Neural cell (in vitro differentiated cells): ENCODE data around the gene FAM240A. TPM values are rescaled to one million over a fixed set of nuclear protein-coding genes. Genes with fewer than 3 reads are reported as not detected.

Experiments used
- H2AFZ ChIP-seq: fragments of 200-600, 300-800 bp; sonication (generic), shearing (Covaris generic); 2 replicates; pipeline ENCODE4 v1.6.0; 2014; ENCODE audit warnings: low read depth, mild to moderate bottlenecking, antibody characterized with exemption, low read length, moderate library complexity
- H3F3A ChIP-seq: fragments of 200-600 bp; shearing (Covaris generic); 2 replicates; pipeline ENCODE4 v1.6.1; 2016; ENCODE audit warnings: mild to moderate bottlenecking, moderate library complexity, mixed read lengths, antibody characterized with exemption, low read length; ENCODE audit not compliant: insufficient read depth, poor library complexity, severe bottlenecking
- H3K27ac ChIP-seq: fragments of 200-600, 300-800 bp; sonication (generic), shearing (Covaris generic); 2 replicates; pipeline ENCODE4 v1.5.1; 2014; ENCODE audit warnings: mild to moderate bottlenecking, low read length, moderate library complexity
- H3K27me3 ChIP-seq: fragments of 300-800, 200-600 bp; sonication (generic), shearing (Covaris generic); 2 replicates; pipeline ENCODE4 v1.6.0; 2014; ENCODE audit warnings: mild to moderate bottlenecking, low read depth, low read length, moderate library complexity; ENCODE audit not compliant: insufficient read depth
- H3K36me3 ChIP-seq: fragments of 300-800, 200-600 bp; sonication (generic), shearing (Covaris generic); 2 replicates; pipeline ENCODE4 v1.5.1; 2014; ENCODE audit warnings: mild to moderate bottlenecking, antibody characterized with exemption, low read length, moderate library complexity; ENCODE audit not compliant: insufficient read depth
- H3K4me2 ChIP-seq: fragments of 300-800, 200-600 bp; sonication (generic), shearing (Covaris generic); 2 replicates; pipeline ENCODE4 v1.6.0; 2014; ENCODE audit warnings: mild to moderate bottlenecking, low read length
- H3K4me3 ChIP-seq: fragments of 300-800, 200-600 bp; sonication (generic), shearing (Covaris generic); 2 replicates; pipeline ENCODE4 v1.5.1; 2014; ENCODE audit warnings: mild to moderate bottlenecking, low read length, moderate library complexity
- H3K79me2 ChIP-seq: fragments of 200-600 bp; shearing (Covaris generic); replicated peaks from 2 replicates; pipeline ENCODE4 v1.6.0; 2014; ENCODE audit warnings: mild to moderate bottlenecking, low read length, moderate library complexity; ENCODE audit not compliant: insufficient read depth
- H3K9ac ChIP-seq: fragments of 300-800, 200-600 bp; sonication (generic), shearing (Covaris generic); 2 replicates; pipeline ENCODE4 v1.6.1; 2016; ENCODE audit warnings: mild to moderate bottlenecking, low read length, mixed read lengths
- H3K9me2 ChIP-seq: fragments of 200-600 bp; shearing (Covaris generic); 2 replicates; pipeline ENCODE4 v1.6.1; 2016; ENCODE audit warnings: mild to moderate bottlenecking, low read length, mixed read lengths; ENCODE audit not compliant: insufficient read depth
- H3K9me3 ChIP-seq: fragments of 200-600, 300-800 bp; sonication (generic), shearing (Covaris generic); 2 replicates; pipeline ENCODE4 v1.6.1; 2016; ENCODE audit warnings: mild to moderate bottlenecking, mixed run types, low read length, moderate library complexity, mixed read lengths
- H4K20me1 ChIP-seq: fragments of 200-600 bp; shearing (Covaris generic); 2 replicates; pipeline ENCODE4 v1.6.1; 2016; ENCODE audit warnings: mild to moderate bottlenecking, mixed run types; ENCODE audit not compliant: insufficient read depth
- CTCF ChIP-seq: fragments of 450-650 bp; IDR thresholded peaks from 2 replicates; pipeline ENCODE4 v1.5.1; 2014; ENCODE audit warnings: antibody characterized with exemption, mild to moderate bottlenecking, moderate library complexity; ENCODE audit not compliant: poor library complexity, severe bottlenecking
- EP300 ChIP-seq: fragments of 450-650 bp; conservative IDR thresholded peaks from 2 replicates; pipeline ENCODE4 v1.6.1; 2014; ENCODE audit warnings: antibody characterized with exemption, mild to moderate bottlenecking, moderate library complexity; ENCODE audit not compliant: poor library complexity, severe bottlenecking
- EZH2 ChIP-seq: fragments of 200-600, 300-800 bp; shearing (Covaris generic), sonication (generic); IDR thresholded peaks from 2 replicates; pipeline ENCODE4 v1.6.1; 2014; ENCODE audit warnings: antibody characterized with exemption, low read length, borderline replicate concordance, mild to moderate bottlenecking; ENCODE audit not compliant: insufficient read depth, poor library complexity, severe bottlenecking
- MXI1 ChIP-seq: fragments of 450-650 bp; conservative IDR thresholded peaks from 2 replicates; pipeline ENCODE4 v1.6.1; 2014; ENCODE audit warnings: antibody characterized with exemption, mild to moderate bottlenecking; ENCODE audit not compliant: poor library complexity, severe bottlenecking
- POLR2AphosphoS5 ChIP-seq: IDR thresholded peaks from 2 replicates; pipeline ENCODE4 v1.6.1; 2012
- RAD21 ChIP-seq: fragments of 450-650 bp; conservative IDR thresholded peaks from 2 replicates; pipeline ENCODE4 v1.6.1; 2014; ENCODE audit warnings: antibody characterized with exemption, mild to moderate bottlenecking, moderate library complexity
- REST ChIP-seq: IDR thresholded peaks from 2 replicates; pipeline ENCODE4 v1.6.1; 2012; ENCODE audit warnings: borderline replicate concordance
- SMC3 ChIP-seq: fragments of 450-650 bp; conservative IDR thresholded peaks from 2 replicates; pipeline ENCODE4 v1.6.1; 2014; ENCODE audit warnings: antibody characterized with exemption, mild to moderate bottlenecking, moderate library complexity; ENCODE audit not compliant: poor library complexity
- TAF1 ChIP-seq: IDR thresholded peaks from 2 replicates; pipeline ENCODE4 v1.6.1; 2012; ENCODE audit warnings: low read depth
- polyA plus RNA-seq: library from polyadenylated mRNA; depleted of rRNA; stranded (reverse); fragments of >200 nt; gene quantifications from 2 replicates; pipeline ENCODE4 v1.2.3, GENCODE V29; 2014

Gene FAM240A
- polyA plus RNA-seq, 1 donor from 2014 or later: not detected

- Histone ChIP-seq H3K36me3 (no peaks in the 10 kb centered on the region), H3F3A (no peaks in the 10 kb centered on the region), H3K27me3 (no peaks in the 10 kb centered on the region), H2AFZ (no peak overlapping the region), H3K4me2 (no peak overlapping the region), H3K4me3 (no peak overlapping the region), H3K27ac (no peak overlapping the region), H3K9me2 (no peaks in the 10 kb centered on the region), H3K79me2 (no peaks in the 10 kb centered on the region), H4K20me1 (no peaks in the 10 kb centered on the region), H3K9me3 (no peaks in the 10 kb centered on the region), H3K9ac (no peak overlapping the region)
- TF ChIP-seq CTCF (no peak), SMC3 (no peak), EP300 (no peak), RAD21 (no peak), EZH2 (no peak), REST (no peak), TAF1 (no peak), MXI1 (no peak), POLR2AphosphoS5 (no peak)
Observed at GRCh38 chr3:46671541-46672348, 59.4 kb downstream of the FAM240A start.

GRCh38 chr3:46672349-46672695 lies 60.0 kb downstream of the FAM240A start:
- H3K36me3 ChIP-seq: no peaks in the 10 kb centered on the region
- no peaks in the 10 kb centered on the region for H3K9me2 ChIP-seq
- TF ChIP-seq RAD21 (no peak), TAF1 (no peak), EP300 (no peak), EZH2 (no peak), REST (no peak), CTCF (no peak), SMC3 (no peak)
- no peaks in the 10 kb centered on the region for H3K9me3 ChIP-seq
- H3K79me2 ChIP-seq: no peaks in the 10 kb centered on the region
- no peak overlapping the region for H3K4me2 ChIP-seq
- no peak overlapping the region for H3K9ac ChIP-seq
- no peak overlapping the region for H3K4me3 ChIP-seq
- H3F3A ChIP-seq: no peaks in the 10 kb centered on the region
- no peaks in the 10 kb centered on the region for H4K20me1 ChIP-seq
- H3K27ac ChIP-seq: no peak overlapping the region
- no peaks in the 10 kb centered on the region for H3K27me3 ChIP-seq
- no peak overlapping the region for H2AFZ ChIP-seq
